ENCODE results near the gene ZDHHC7.

GRCh38 chr16:84979516-84979915, 31.8 kb downstream of the ZDHHC7 start:
- TF ChIP-seq POLR2A (IDR thresholded peaks at IDR 0.05; ENCODE audit: low read length) = no peak
- TF ChIP-seq GATA1 (IDR thresholded peaks at IDR 0.05; ENCODE audit: low read depth, low read length) = no peak

All from erythroblast (primary cell).